Measurements from ENCODE around the gene PNPLA5.

PNPLA5 gene

GRCh38 chr22:43901976-43902643 lies 10.3 kb upstream of the PNPLA5 start:
- DNase-seq: no peak

DNA sequence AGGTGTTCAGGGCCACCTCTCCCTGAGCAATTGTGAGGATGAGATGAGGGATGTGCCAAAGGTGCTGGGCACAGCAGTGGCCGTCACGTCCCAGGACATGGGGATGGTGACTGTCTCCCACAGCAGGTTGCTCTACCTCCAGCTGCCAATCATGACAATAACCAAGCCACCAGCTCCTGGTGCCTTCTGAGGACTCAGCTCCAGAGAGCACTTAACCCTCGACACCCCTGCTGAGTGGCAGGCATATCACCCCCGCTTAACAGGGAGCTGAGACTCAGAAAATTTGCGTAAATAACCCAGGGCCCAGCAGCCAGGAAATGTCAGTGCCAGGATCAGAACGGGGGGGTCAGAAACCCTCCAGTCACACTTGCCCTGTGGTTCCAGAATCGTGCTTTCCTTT lies 8.4 kb upstream of the PNPLA5 start:
- no peak for DNase-seq

GRCh38 chr22:43897751-43898261 lies 6.0 kb upstream of the PNPLA5 start:
- no peak for DNase-seq

DNA sequence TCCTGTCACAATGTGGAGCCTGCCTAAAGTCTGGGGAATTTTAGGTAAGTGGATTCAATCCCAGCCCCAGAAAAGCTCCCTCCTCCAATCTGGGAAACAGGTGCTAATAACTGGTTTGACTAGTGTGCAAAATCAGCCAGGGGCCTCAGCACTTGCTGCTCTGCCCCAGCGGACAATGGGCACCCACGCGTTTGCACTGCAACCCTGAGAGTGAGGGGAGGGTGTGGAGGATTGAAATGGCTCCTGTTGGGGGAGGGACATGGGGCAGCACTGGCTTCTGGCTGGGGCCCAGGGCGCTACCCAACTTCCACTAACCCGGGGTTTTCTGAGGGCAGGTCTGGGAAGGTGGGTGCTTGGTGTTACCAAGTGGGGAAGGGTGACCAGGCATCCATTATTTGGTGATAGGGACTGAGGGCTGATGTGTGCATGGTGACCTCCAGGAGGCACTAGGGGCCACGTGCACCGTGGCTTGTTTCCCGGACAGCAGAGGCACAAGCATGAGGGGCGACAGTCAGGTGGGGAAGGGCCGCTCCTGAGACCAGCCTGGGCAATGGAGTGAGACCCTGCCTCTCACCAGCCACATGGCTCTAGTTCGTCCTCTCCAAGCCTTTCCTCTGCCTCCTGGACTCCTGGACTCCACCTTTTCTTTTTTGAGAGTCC lies 4.3 kb upstream of the PNPLA5 start:
- no peak for DNase-seq

GRCh38 chr22:43894122-43894521 lies 2.3 kb upstream of the PNPLA5 start:
- DNase-seq: no peak

- DNase-seq: no peak
Observed at GRCh38 chr22:43893266-43893665, 1.5 kb upstream of the PNPLA5 start.

DNA sequence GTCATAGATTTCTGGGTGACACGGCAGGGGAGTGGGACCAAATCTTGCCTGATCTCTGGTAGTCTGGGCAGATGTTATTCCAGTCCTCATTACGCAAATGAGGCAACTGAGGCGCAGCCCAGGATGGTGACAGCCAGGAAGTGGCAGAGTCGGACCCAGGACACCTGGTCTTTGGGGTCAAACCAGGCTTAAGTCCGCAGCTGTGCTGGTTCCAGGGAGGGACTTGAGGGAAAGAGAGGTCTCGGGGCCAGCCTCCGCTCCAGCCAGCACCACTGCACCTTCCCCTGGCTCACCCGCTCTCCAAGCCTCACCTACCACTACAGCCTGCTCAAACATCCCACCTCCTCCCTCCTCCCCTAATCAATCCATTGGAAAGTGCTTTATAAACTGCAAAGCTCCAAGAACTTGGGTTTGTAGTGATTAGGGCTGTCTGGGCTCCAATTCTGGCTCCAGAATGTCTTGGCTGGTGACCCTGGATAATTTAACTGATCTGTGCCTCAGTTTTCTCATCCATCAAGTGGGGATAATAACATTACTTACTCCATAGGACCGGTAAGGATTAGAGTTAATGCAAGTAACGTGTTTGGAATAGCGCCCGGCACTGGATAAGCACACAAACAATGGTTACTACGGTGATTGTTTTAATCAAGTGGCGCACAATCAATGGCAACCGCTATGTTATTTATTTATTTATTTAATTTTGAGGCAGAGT lies 526 bp upstream of the PNPLA5 start:
- no peak for DNase-seq

DNA sequence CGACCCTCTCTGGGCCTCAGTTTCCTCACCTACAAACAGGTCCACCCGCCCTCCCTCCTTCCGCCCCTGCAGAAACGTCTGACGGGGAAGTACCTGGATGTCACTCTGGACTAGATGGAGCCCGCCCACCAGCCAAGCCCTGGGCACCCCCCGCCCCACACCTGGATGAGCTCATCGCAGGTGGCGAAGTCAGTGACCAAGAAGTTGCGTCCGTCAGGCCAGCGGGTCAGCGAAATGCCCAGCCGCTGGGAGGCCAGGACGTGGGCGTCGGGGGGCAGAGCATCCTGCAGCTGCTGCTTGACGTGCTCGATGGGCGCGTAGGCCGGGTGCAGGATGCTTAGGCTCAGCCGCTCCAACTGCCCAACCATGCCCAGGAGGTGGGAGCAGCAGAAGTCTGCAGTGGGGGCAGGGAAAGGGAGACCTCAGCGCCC lies 897 bp downstream of the PNPLA5 start:
- peak; percentile 28 for DNase-seq

DNA sequence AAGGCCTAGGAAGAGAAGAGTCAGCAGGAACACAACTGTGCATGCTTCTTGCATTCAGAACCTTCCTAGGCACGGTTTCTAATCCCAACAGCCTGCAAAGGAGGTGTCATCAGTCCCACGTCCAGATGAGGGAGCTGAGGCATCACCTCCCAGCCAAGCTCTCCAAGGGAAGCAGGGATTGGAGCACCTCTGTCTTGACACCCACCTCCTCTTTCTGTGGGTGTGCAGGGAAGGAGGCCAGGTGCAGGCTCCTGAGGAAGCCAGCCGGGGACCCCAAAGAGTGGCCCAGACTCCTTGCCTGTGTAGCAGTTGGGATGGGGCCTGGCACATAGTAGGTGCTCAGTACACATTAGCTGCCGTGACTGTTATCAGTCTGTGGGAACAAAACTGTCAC lies 2.0 kb downstream of the PNPLA5 start:
- DNase-seq: no peak

- DNase-seq: no peak
Observed at GRCh38 chr22:43889201-43889859, 2.5 kb downstream of the PNPLA5 start.

- no peak for DNase-seq
Observed at GRCh38 chr22:43888740-43889139, 3.1 kb downstream of the PNPLA5 start.

GRCh38 chr22:43887391-43887790 lies 4.4 kb downstream of the PNPLA5 start:
- no peak for DNase-seq

- no peak for DNase-seq
Observed at GRCh38 chr22:43886231-43886630, 5.6 kb downstream of the PNPLA5 start.

GRCh38 chr22:43885786-43886185 lies 6.0 kb downstream of the PNPLA5 start:
- no peak for DNase-seq

DNA sequence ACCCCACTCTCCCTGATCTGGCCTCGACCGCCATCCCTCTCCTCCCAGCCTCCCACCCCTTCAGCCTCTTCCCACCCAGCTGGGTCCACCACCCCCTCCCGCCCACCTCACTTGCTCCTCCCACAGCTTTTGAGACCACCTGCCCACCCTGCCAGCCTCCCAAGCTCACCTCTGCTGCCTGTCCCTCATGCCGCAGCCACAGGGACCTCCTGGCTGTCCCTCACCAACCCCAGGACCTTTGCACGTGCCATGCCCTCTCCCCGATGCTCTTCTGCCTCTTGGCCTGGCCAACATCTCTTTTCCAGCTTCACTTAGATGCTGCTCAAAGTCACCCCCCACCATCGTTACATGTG lies 6.5 kb downstream of the PNPLA5 start:
- no peak for DNase-seq

GRCh38 chr22:43884600-43885318 lies 7.1 kb downstream of the PNPLA5 start:
- DNase-seq: peak; percentile 68

DNA sequence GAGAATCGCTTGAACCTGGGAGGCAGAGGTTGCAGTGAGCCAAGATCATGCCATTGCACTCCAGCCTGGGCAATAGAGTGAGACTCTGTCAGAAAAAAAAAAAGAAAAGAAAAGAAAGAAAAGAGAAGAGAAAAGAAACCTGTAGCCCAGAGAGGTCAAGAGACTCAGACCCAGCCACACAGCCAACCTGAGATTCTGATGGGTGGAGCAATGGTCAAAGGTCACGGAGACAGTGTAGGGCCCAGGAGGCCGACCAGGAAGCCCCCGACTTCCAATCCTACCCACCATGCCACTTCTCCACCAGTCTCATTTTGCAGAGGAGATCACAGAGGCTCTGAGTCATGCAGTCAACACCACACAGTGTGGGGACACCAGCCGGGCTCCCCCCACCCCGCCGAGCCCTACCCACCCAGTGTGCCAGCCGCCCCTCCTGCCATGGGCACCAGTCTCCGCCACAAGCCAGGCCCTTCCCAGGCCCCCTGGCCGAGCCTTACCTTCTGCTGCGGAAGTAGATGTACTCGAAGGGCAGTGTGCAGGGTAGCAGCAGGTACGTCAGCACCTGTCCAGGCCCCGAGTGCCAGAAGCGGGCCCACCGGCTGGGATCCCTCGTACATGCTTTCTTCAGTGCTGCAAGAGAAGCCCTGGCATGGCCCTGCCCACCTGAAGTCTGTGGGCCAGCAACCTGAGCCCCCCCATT lies 7.9 kb downstream of the PNPLA5 start:
- DNase-seq: no peak

GRCh38 chr22:43883012-43883661 lies 8.7 kb downstream of the PNPLA5 start:
- DNase-seq: peak; percentile 86

DNA sequence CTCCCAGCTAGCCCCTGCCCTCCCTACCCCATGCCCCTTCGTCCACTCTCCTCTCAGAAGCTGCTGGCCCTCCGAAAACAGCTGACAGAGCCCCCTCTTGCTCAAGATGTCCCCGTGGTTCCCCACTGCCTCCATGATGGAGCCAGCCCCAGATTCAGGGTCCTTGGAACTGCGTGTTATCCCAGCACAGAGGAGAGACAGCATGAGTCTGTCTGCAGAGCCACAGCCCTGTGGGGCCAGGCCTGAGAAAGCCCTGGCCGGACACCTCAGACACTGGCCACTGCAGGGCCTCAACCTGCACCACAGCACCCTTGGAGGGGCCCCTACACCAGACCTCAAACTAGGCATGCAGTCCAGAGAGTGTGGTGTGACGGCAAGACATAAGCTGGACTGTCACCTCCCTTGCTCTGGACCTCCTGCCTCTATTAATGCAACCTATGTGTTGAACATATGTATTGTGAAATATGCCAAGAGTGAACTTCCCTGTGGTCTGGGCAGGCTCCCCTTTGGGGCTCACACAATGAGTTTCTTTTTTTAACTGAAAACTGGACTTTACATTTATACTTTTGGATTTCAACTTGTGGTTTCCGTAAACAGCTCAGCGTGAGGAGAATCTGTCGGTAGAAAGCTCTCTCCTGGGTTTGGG lies 9.6 kb downstream of the PNPLA5 start:
- DNase-seq: no peak

DNA sequence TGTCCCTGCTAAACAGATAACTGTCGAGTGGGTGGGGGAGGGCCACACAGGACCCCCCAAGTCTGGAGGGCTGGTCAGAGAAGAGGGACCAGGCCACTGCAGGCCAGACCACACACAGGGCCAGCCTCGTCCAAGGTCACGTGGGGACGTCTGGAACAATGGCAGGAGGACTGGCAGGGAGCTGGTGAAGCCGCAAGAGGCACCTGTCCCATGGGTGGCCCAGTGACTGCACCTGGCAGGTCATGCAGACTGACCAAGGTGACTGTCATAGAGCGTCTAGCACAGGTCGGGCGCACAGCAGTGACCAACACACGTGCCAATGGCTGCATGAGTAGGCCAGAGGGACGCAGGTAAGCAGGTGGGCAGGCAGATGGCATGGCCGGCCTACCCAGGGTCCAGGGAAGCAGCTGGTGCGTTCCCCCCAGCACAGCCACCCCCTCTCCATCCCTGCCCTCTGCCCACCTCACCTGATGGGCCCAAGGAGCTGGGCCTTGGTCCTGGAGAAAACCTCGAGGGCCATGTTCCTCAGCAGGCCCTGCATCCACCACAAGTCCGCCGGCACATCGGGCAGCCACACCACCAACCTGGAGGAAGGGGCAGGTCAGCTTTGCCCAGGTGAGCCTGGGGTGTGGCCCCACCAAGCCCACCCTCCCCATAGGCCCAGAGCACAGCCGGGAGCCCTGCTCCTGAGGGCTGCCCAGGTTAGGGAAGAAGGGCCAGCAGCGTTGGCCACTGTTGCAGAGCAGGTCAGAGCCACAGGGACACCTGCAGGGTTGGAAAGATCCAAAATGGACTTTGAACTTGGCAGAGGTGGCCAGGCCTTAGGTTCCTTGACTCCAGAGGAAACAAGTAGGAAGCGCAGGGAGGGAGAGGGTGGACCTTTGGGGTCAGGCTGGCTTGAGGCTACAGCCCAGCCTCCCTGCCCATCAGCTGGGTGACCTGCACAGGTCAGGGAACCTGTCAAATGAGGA lies 10.4 kb downstream of the PNPLA5 start:
- no peak for DNase-seq
